Measurements from ENCODE around the gene ENPP1. TPM values are rescaled to one million over a fixed set of nuclear protein-coding genes. Genes with fewer than 3 reads are reported as not detected.

The ENPP1 gene
- total and polyA plus RNA-seq, 4 donors = 1.3 to 35.2 (median 14.5) TPM

- Histone ChIP-seq H3K9me3 (ENCODE audit: control insufficient read depth, low read length) (no peaks in the 10 kb centered on the region), H3K27me3 (ENCODE audit: control insufficient read depth in 1 of 2, insufficient read depth in 2 of 2, low read length in 1 of 2) (no peaks in the 10 kb centered on the region), H3K36me3 (ENCODE audit: control insufficient read depth in 1 of 2, insufficient read depth in 2 of 2, low read length in 1 of 2) (no peaks in the 10 kb centered on the region), H3K4me3 (ENCODE audit: low read length in 2 of 2) (no peak overlapping the region), H3K4me1 (ENCODE audit: control insufficient read depth in 1 of 2, insufficient read depth in 2 of 2, low read length in 2 of 2) (no peaks in the 10 kb centered on the region), H3K27ac (ENCODE audit: low read depth in 1 of 2, low read length in 2 of 2) (no peak overlapping the region)
- intact Hi-C loops (cut with DNase I) = no loop called here
- 83 to 88% methylated on average over 5 of the region's 5 CpGs for WGBS, 2 donors
- DNase-seq = no peak
- no peak for ATAC-seq (ENCODE audit: low FRiP score)
These were observed 33.2 kb downstream of the ENPP1 start for GRCh38 chr6:131840936-131841583.

DNA sequence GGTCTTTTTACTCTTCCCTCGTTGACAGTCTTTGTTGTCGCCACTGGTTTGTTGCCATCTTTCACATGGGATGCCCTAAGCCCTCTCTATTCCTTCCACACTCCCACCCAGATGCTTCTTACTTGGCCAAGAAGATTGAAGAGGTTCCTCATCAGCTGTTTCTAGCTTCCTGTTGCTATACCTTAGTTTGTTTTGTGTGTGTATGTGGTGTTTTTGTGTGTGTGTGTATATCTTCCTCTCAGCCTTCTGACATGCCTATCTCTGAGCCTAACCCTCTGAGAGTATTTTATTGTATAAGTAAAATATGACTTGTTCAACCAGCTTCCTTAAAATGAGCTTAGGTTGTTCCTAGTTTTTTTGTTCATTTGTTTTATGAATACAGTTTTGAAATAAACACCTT lies 35.9 kb downstream of the ENPP1 start:
- H3K27ac ChIP-seq (ENCODE audit: low read depth in 1 of 2, low read length in 2 of 2) = no peak overlapping the region
- DNase-seq = no peak
- 97 to 98% methylated on average over 2 of the region's 2 CpGs for WGBS, 2 donors
- H3K27me3 ChIP-seq (ENCODE audit: control insufficient read depth in 1 of 2, insufficient read depth in 2 of 2, low read length in 1 of 2) = no peaks in the 10 kb centered on the region
- H3K4me3 ChIP-seq (ENCODE audit: low read length in 2 of 2) = no peak overlapping the region
- ATAC-seq (ENCODE audit: low FRiP score) = no peak
- H3K9me3 ChIP-seq (ENCODE audit: control insufficient read depth, low read length) = no peaks in the 10 kb centered on the region
- intact Hi-C loops (cut with DNase I) = no loop called here
- H3K4me1 ChIP-seq (ENCODE audit: control insufficient read depth in 1 of 2, insufficient read depth in 2 of 2, low read length in 2 of 2) = no peaks in the 10 kb centered on the region
- H3K36me3 ChIP-seq (ENCODE audit: control insufficient read depth in 1 of 2, insufficient read depth in 2 of 2, low read length in 1 of 2) = no peaks in the 10 kb centered on the region

DNA sequence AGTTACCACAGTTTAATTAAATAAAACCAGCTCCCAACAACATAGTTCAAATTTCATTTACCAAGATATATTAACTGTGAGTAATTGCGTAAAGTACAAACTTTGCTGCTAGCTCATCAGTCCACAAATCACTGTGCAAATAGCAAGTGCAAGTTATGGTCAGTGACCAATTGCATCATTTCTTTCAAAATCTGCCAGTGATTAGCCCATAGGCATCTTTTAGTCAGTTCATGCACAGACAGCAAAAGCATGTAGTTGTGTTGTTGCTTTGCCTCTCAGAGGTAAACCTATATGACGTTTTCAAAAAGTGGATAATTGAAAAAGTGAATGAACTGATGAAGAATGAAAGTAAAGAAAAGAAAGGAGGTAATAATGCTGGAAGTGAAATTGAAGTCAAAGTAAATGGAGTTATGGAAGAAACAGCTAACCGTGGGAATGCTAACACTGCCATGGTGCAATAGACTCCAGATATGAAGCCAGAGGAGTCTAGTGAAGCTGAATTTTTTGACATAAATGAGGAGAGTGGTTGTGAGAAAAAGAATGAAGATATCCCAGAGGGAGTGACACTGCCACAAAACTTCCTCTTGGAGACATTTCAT lies 36.5 kb downstream of the ENPP1 start:
- H3K4me3 ChIP-seq (ENCODE audit: low read length in 2 of 2) = no peak overlapping the region
- ATAC-seq (ENCODE audit: low FRiP score) = no peak
- no peak for DNase-seq
- no peaks in the 10 kb centered on the region for H3K9me3 ChIP-seq (ENCODE audit: control insufficient read depth, low read length)
- H3K4me1 ChIP-seq (ENCODE audit: control insufficient read depth in 1 of 2, insufficient read depth in 2 of 2, low read length in 2 of 2) = peaks cover 0 to 3% of the 10 kb centered on the region in 2 donors
- no peak overlapping the region for H3K27ac ChIP-seq (ENCODE audit: low read depth in 1 of 2, low read length in 2 of 2)
- H3K27me3 ChIP-seq (ENCODE audit: control insufficient read depth in 1 of 2, insufficient read depth in 2 of 2, low read length in 1 of 2) = no peaks in the 10 kb centered on the region
- 93 to 94% methylated on average over 3 of the region's 3 CpGs for WGBS, 2 donors
- intact Hi-C loops (cut with DNase I) = no loop called here
- no peaks in the 10 kb centered on the region for H3K36me3 ChIP-seq (ENCODE audit: control insufficient read depth in 1 of 2, insufficient read depth in 2 of 2, low read length in 1 of 2)

- 86 to 94% methylated on average over 7 of the region's 7 CpGs for WGBS, 2 donors
- peaks cover 0 to 2% of the 10 kb centered on the region in 2 donors for H3K36me3 ChIP-seq (ENCODE audit: control insufficient read depth in 1 of 2, insufficient read depth in 2 of 2, low read length in 1 of 2)
- DNase-seq (no peak), ATAC-seq (ENCODE audit: low FRiP score) (no peak)
- H3K4me3 ChIP-seq (ENCODE audit: low read length in 2 of 2) = no peak overlapping the region
- no peaks in the 10 kb centered on the region for H3K9me3 ChIP-seq (ENCODE audit: control insufficient read depth, low read length)
- intact Hi-C loops (cut with DNase I) = no loop called here
- no peaks in the 10 kb centered on the region for H3K27me3 ChIP-seq (ENCODE audit: control insufficient read depth in 1 of 2, insufficient read depth in 2 of 2, low read length in 1 of 2)
- peaks cover 0 to 4% of the 10 kb centered on the region in 2 donors for H3K4me1 ChIP-seq (ENCODE audit: control insufficient read depth in 1 of 2, insufficient read depth in 2 of 2, low read length in 2 of 2)
- no peak overlapping the region for H3K27ac ChIP-seq (ENCODE audit: low read depth in 1 of 2, low read length in 2 of 2)
These were observed 38.3 kb downstream of the ENPP1 start for GRCh38 chr6:131846023-131846663.

GRCh38 chr6:131846905-131847304 lies 39.1 kb downstream of the ENPP1 start:
- ATAC-seq (ENCODE audit: low FRiP score) (no peak), DNase-seq (no peak)
- no peak overlapping the region for H3K4me3 ChIP-seq (ENCODE audit: low read length in 2 of 2)
- H3K9me3 ChIP-seq (ENCODE audit: control insufficient read depth, low read length) = no peaks in the 10 kb centered on the region
- no peaks in the 10 kb centered on the region for H3K27me3 ChIP-seq (ENCODE audit: control insufficient read depth in 1 of 2, insufficient read depth in 2 of 2, low read length in 1 of 2)
- intact Hi-C loops (cut with DNase I) = no loop called here
- no peak overlapping the region for H3K27ac ChIP-seq (ENCODE audit: low read depth in 1 of 2, low read length in 2 of 2)
- peaks cover 0 to 2% of the 10 kb centered on the region in 2 donors for H3K36me3 ChIP-seq (ENCODE audit: control insufficient read depth in 1 of 2, insufficient read depth in 2 of 2, low read length in 1 of 2)
- WGBS, 2 donors = 96 to 98% methylated on average over 2 of the region's 2 CpGs
- H3K4me1 ChIP-seq (ENCODE audit: control insufficient read depth in 1 of 2, insufficient read depth in 2 of 2, low read length in 2 of 2) = peaks cover 0 to 4% of the 10 kb centered on the region in 2 donors

- Histone ChIP-seq H3K27ac (ENCODE audit: low read depth in 1 of 2, low read length in 2 of 2) (no peak overlapping the region), H3K4me3 (ENCODE audit: low read length in 2 of 2) (no peak overlapping the region), H3K4me1 (ENCODE audit: control insufficient read depth in 1 of 2, insufficient read depth in 2 of 2, low read length in 2 of 2) (peaks cover 0 to 4% of the 10 kb centered on the region in 2 donors), H3K36me3 (ENCODE audit: control insufficient read depth in 1 of 2, insufficient read depth in 2 of 2, low read length in 1 of 2) (peaks cover 0 to 2% of the 10 kb centered on the region in 2 donors), H3K9me3 (ENCODE audit: control insufficient read depth, low read length) (no peaks in the 10 kb centered on the region), H3K27me3 (ENCODE audit: control insufficient read depth in 1 of 2, insufficient read depth in 2 of 2, low read length in 1 of 2) (no peaks in the 10 kb centered on the region)
- ATAC-seq (ENCODE audit: low FRiP score) (no peak), DNase-seq (no peak)
- intact Hi-C loops (cut with DNase I) = no loop called here
- WGBS, 2 donors = 90 to 92% methylated on average over 6 of the region's 6 CpGs
These were observed 42.0 kb downstream of the ENPP1 start for GRCh38 chr6:131849799-131850198.

DNA sequence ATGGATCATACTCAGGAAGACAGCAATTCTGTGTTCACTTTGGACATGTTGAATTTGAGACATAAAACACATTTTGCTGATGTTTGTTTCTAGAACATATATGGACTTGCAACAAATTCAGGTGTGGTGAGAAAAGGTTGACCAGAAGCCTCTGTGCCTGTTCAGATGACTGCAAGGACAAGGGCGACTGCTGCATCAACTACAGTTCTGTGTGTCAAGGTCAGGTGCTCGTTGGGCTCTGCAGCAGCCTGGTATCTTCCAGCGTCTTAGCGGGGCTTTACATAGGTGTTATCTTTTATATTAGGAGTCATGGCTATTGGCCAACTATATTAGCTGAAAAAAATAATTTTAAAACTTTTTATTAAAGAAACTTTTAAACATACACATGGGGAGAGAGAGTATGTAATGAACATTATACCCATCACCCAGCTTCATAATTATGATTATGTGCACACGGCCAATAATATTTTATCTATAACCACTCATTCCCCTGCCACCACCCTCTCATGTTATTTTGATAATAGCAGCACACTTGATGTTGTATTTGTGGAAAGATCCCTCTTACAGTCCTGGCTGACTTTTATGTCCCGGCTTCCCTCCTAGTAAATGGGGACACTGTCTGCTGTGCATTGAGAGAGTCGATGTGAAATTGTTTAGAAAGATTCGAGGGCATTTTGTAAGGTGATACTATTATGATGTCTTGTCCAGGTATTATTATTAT lies 43.4 kb downstream of the ENPP1 start:
- no peaks in the 10 kb centered on the region for H3K9me3 ChIP-seq (ENCODE audit: control insufficient read depth, low read length)
- no peak overlapping the region for H3K27ac ChIP-seq (ENCODE audit: low read depth in 1 of 2, low read length in 2 of 2)
- H3K4me3 ChIP-seq (ENCODE audit: low read length in 2 of 2) = no peak overlapping the region
- intact Hi-C loops (cut with DNase I) = no loop called here
- WGBS, 2 donors = 90 to 91% methylated on average over 8 of the region's 8 CpGs
- H3K36me3 ChIP-seq (ENCODE audit: control insufficient read depth in 1 of 2, insufficient read depth in 2 of 2, low read length in 1 of 2) = peaks cover 0 to 2% of the 10 kb centered on the region in 2 donors
- DNase-seq (no peak), ATAC-seq (ENCODE audit: low FRiP score) (no peak)
- peaks cover 0 to 4% of the 10 kb centered on the region in 2 donors for H3K4me1 ChIP-seq (ENCODE audit: control insufficient read depth in 1 of 2, insufficient read depth in 2 of 2, low read length in 2 of 2)
- H3K27me3 ChIP-seq (ENCODE audit: control insufficient read depth in 1 of 2, insufficient read depth in 2 of 2, low read length in 1 of 2) = no peaks in the 10 kb centered on the region

DNA sequence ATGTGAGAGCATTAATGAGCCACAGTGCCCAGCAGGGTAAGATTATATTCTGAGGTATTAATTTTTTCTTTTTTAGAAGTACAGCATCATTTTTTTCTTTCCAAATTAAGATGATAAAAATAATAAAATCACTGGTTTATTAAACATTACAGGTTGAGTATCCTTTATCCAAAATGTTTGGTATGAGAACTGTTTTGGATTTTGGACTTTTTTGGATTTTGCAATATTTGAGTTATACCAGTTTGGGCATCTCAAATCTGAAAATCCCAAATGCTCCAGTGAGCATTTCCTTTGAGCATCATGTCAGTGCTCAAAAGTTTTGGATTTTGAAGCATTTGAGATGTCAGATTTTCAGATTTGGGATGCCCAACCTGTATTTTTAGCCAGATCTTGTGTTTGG lies 44.4 kb downstream of the ENPP1 start:
- peaks cover 0 to 4% of the 10 kb centered on the region in 2 donors for H3K4me1 ChIP-seq (ENCODE audit: control insufficient read depth in 1 of 2, insufficient read depth in 2 of 2, low read length in 2 of 2)
- intact Hi-C loops (cut with DNase I) = no loop called here
- ATAC-seq (ENCODE audit: low FRiP score) (no peak), DNase-seq (no peak)
- no peak overlapping the region for H3K4me3 ChIP-seq (ENCODE audit: low read length in 2 of 2)
- no peaks in the 10 kb centered on the region for H3K9me3 ChIP-seq (ENCODE audit: control insufficient read depth, low read length)
- peaks cover 0 to 2% of the 10 kb centered on the region in 2 donors for H3K36me3 ChIP-seq (ENCODE audit: control insufficient read depth in 1 of 2, insufficient read depth in 2 of 2, low read length in 1 of 2)
- no peak overlapping the region for H3K27ac ChIP-seq (ENCODE audit: low read depth in 1 of 2, low read length in 2 of 2)
- H3K27me3 ChIP-seq (ENCODE audit: control insufficient read depth in 1 of 2, insufficient read depth in 2 of 2, low read length in 1 of 2) = no peaks in the 10 kb centered on the region

Data from aorta (tissue), 5 donors.